NCI-H748 (cell line): ENCODE data around the gene ARID5B.

Source experiments
- DNase-seq: peaks from one replicate; lab custom pipeline; 2025; ENCODE audit not compliant: unreplicated experiment; lab: John Stamatoyannopoulos, UW

Gene ARID5B

DNA sequence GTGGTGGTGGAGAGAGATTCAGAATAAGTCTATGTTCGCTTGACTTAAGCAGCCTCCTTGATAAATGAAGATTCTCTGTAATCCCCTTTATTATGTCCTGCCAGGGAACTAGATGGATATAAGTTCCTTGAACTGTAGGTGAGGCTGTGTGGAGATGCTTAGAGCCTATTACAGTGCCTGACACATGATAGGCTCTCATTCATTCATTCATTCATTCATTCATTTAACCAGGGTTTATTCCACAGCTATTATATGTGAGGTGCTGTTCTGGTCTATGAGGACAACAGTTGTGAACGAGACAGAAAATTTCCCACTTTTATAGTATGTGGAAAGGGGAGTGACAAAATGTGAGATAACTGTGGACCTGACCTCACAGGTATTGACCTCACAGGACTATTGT, 105.6 kb downstream of the ARID5B start:
- DNase-seq, result no peak

DNA sequence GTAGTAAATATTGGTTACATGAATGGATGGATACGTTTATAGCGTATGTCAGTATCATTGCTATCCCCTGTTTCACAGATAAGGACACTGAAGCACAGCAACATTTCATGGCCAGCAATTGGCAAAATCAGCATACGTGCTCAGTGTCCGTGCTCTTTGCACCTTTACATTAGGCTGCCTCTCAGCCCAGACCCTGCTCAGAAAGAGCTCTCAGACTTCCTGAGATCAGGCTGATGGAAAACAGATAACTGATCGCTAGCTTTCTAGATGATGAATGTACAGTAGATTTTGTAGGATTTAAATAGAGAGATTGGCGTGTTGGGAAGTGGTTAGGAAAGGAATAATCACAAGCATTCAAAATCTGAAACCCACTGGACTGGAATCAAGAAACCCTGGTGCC, 106.7 kb downstream of the ARID5B start:
- DNase-seq, result no peak

DNA sequence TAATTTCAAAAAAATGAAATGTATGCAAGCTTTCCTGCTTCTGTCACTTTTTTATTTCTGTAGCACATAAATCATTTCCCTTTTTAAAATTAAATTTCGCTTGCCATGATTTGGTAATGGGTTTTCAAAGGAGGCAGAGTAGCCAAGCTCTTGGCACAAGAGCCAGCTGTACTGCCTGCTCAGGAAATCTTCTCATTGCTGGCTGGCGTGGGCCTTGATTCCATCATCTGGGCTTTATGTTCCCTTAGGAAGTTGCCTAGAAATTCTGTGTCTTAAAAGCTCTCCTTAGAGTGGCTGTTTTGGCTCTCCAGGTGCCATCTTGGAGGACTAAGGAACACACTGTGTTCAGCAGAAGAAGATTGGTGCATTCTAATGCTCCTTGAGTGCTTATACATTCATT, 107.4 kb downstream of the ARID5B start:
- DNase-seq, result no peak

DNA sequence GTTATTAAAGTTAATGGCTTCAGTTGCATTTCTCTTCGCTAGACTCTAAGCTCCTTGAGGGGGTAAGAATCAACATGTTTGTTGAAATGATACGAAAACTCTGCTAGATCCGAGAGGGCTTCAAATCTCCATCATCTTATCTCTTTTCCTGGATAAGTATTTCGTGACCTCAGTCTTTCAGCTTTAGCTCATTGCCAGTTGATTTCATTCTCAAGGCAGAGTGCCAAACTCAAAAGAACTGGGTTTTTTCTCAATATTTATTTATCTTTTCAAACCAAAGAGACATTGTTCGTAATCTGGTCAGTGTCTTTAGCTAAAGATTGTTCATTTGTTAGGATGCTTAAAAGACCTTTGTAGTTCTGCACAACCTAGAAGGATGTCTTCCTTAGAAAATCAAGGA, 108.9 kb downstream of the ARID5B start:
- no peak for DNase-seq

DNA sequence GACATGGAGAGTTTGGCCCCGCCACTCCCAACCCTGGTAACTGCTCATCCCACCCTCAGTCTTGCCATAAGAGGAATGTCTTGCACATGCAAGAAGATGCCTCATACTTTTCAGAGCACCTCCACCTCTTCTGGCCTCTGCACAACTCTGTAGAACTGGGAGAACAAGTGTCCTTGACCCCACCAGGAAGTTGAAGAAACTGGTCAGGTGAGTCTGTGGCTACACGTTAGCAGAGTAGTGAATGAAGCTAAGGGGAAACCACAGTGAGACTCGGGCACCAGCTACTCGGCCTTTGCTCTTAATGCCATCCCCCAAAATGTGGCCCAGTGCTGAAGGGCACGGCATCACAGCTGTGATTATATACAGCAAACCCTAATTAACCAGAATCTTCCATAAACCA, 110.1 kb downstream of the ARID5B start:
- DNase-seq, result no peak

DNA sequence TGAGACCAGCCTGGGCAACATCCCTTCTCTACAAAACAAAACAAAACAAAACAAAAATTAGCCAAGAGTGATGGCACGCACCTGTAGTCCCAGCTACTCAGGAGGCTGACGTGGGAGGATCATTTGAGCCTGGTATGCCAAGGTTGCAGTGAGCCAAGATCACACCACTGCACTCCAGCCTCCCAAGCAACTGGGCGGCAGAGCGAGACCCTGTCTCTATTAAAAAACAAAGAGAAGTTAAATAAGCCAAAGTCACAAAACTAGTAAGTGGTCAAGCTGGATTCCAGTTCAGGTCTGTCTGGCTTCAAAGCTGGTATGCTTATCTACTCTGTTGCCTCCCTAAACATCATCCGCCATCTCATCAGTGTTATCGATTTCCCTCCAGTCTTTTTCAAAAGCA, 110.8 kb downstream of the ARID5B start:
- DNase-seq, result no peak

DNA sequence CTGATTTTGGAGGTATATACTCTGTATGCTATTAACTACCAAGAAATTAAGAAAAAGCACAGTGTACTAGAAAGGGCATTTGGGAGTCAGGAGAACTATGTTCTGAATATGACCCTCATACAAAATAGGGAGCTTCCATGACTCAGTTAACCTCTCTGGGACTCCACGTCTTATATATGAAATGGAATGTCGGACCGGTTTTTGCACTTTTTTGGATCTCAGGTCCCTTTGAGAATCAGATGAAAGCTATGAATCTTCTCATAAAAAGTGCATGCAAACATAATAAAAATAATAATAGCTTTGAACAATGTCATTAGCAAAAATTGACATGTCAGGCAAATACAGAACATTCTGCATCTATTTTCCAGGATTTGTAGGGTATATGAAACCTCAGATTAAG, 113.0 kb downstream of the ARID5B start:
- DNase-seq, result no peak

DNA sequence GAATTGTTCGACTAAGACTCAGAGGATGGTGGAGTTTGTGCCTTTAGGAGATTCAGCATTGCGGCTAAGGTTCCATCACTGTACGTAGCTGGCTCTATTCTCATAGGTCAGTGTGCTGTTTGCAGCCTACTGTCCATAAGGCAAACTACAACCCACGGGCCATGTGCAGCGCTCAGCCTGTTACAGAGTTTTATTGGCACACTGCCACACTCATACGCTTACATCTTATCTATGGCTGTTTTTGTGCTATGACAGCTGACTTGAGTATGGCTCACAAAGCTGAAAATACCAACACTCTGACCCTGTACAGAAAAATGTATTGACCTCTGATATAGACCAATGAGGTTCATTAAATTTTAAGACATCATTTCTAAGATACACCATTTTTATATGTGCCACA, 114.5 kb downstream of the ARID5B start:
- DNase-seq, result peak; percentile 17

DNA sequence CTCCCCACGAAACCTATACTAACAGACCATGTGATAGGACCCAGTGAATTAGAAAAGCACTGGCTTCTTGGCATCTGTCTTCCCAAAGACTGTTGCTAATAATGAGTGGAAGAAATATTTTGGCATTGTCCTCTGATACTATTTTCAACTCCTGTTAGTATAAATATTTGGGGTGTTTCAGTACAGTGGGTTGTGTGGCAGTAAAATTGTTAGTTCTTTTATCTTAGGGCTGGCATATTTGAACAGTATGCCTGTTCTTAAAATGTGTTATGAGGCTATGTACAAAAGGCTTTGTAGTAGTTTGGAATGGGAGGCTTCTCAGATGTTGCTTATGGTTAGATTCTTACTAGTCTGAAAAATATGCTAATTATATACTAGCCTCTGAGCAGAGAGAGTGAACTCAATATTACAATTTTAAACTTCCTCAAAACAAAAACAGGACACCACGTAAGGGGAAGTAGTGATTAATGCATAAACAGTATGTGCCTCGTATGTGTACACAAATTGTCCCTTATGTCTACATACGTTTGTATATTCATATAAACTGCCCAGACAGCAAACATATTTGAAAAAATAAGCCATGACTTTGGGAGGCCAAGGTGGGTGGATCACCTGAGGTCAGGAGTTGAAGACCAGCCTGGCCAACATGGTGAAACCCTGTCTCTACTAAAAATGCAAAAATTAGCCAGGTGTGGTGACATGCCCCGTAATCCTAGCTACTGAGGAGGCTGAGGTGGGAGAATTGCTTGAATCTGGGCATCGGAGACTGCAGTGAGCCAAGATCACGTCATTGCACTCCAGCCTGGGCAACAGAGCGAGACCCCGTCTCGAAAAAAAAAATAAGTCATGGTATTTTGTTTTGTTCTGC, 115.4 kb downstream of the ARID5B start:
- no peak for DNase-seq

DNA sequence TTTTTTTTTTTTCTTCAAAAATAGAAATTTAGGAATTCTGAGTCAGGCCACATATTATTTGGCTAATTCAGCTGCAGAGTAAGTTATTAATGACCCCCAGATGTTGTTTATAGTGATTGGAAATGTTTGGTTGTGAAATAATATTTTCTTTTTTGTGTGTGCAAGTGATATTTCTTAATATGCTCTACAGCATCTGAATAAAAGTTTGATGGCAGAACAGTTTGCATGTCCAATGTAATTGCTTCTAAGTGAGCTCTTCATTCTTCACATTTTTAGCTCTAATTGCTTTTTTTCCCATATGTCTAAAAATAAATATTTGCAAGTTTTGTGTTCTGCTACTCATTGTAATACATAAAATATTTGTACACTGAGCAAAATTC, 116.0 kb downstream of the ARID5B start:
- DNase-seq, result no peak

DNA sequence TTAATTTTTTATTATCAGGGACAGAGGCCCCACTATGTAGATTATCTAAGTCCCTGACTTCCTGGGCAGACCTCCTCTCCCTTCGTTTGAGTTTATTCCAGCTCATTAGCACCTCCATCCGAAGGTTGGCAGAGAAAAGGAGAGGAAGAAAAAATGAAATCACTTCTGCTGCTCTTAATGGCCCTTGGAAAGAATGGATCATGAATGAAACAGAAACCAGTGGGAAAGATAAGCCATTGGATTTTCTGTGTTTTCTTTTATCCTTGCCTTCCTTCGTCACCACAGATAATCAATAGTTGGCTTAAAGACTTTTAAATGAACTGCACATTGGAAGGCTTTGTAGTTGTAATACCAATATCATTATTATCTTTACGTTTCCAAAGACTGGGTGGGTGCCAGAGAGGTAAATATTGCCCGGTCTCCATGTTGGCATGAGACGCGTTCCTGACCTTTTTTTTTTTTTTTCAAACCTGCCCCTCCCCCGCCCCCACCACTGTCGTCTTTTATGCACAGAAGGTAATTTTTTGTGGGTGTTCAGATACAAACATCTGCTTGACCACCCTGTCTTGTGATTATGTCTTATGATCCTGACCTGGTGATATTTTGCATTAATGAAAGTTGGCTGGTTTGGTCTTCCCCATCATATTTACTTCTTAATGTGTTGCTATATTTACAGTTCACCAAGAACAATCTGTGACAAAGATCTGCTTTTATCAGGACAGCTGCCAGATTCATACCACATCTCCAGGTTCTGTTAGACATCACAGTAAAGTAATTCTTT, 116.8 kb downstream of the ARID5B start:
- DNase-seq, result peak; percentile 20

DNA sequence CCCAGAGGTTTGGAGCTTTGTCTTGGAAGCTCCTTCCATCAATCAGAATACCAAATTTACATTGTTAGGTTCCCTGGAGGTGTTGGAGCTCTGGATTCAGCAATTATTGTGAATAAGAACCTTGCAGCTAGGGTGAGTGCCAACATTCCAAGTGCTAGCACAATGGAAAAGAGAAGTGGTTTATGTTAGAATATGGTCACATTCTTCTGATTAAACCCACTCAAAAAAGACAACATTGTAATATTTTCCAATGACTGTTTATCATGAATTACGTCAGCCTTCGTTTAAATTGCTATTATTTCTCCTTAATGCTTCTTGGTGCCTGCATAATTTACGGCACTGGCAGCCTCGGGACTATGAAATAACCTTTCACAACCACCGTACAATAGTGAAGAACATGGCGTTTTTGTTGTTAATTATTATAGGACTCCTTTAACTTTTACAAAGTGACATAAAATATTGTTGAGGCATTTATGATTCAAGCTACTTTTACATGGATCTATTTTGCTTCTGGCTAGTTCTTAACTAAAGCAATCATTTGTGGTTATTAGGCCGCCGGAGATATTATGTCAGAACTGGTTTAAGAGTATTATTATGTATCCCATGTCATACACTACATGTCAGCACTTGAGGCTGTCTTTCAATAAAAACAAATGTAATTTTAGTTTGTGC, 117.7 kb downstream of the ARID5B start:
- peak; percentile 12 for DNase-seq

DNA sequence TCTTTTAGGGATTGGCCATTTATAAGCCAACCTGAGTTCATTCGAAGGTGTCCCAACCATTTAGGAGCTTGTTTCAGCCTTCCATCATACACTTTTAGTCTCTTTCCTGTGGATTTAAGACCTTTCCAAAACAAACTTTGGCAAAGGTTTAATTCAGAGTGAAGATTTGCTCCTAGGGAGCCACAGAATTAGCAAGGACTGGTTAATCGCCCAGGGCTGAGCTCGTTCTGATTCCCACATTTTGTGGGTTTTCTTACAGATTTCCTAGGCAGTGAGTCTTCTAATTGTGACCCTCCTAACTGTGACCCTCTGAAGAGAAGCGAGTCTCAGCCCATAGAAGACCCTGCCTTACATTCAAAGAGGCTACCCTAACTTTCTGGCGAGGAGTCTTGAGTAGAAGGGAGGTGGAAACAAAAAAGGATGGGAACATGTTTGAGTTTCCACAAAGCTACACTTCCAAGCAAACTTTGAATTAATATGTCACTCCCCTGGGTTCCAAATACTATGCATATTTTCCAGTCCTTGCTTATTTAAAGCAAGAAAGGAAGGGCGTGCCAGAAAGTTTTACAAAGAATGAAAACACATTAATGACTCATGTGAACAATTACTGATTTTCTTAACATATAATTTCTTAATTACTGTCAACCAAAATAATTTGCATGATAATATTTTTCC, 118.3 kb downstream of the ARID5B start:
- peak; percentile 26 for DNase-seq

DNA sequence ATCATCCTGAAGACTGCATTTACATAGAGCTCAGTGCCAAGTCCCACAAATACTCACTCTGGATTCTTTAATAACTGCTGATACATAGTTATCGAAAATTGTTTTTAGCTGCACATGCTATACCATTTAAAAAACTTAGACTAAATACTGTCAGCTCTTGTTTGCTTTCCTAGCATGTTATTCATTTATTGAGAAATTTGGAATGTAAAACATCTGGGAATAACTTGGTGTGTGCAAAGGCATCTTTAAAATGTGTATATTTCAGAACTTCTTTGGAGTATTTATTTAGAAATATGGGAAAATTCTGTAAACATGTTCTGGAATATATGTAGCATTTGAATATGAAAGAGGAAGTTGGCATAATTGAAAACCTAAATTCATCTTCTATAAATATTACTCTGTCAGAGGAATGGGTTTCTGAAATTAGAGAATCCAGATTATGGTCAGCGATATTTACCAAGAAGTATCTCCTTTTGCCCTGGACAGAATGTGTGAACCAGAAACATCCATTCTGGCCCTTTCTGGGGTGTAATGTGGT, 119.7 kb downstream of the ARID5B start:
- no peak for DNase-seq

DNA sequence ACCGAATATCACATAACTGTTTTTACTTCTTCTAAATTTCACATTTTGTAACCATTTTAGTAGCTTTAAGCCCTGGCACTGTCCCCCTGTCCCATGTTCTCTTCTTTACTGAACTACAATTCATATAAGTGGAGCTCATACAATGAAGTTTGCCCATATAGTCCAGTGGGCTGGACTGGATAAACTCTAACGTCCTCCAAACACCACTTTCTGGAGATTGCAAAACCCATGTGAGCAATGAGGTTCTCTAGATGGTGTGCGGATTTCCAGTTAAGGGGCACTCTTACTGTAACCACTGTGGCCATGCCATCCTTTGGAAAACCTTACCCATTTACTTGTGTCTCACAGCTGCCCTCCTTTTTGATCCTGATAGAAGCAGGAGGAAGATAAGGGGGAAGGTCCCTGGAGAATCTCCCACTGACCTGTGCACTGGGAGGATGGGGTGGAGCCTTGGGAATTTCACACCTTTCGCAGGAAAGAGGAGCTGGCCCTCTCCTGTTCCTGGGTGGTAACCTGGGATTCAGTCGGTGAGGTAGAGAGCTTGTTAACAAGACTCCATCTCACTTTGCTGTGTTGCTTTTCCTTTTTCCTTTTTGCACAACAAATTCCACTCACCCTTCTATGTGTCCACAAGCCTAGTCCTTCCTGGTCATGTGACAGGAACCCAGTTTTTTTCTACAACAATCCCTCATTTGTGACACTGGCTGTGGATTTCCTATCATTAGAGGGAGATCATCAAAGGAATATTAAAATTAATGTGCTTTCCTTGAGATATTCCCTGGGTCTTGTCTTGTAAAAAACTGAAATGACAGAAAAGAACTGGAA, 120.7 kb downstream of the ARID5B start:
- no peak for DNase-seq

DNA sequence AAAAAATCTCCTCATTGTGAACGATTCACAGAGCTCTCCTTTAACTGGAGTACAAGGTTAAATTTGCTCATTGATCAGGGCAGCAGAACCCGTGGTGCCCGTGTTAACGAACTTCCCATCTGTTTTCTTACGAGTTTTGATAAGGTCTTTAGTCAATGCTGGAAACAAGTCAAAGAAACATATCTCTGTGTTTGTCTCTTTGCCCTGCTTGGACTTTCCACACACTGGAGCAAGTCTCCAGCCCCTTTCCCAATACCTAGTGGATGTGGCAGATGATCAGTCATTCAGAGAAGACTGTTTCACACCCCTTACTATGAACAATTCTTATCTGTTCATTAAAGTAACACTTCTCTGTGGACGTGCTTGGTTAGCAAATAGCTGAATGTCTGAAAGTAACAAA, 121.3 kb downstream of the ARID5B start:
- DNase-seq, result no peak

DNA sequence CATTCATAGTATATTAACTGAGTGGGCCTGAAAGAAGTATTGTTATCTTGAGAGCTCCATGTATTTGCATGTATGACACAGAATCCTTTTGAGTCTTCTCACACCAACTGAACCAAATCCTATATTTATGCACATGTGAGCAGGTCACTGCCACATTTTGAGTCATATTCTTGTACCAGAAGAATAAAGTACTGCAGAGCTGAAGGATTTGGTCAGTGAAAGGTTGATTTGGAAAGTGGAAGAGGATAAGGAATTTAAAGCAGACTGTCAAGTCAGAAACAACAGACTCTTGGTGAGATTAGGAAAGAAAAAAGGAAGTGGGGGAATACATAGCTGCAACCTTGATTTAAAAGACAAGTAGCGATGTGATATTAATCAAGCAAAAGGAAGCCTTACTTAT, 121.8 kb downstream of the ARID5B start:
- no peak for DNase-seq

DNA sequence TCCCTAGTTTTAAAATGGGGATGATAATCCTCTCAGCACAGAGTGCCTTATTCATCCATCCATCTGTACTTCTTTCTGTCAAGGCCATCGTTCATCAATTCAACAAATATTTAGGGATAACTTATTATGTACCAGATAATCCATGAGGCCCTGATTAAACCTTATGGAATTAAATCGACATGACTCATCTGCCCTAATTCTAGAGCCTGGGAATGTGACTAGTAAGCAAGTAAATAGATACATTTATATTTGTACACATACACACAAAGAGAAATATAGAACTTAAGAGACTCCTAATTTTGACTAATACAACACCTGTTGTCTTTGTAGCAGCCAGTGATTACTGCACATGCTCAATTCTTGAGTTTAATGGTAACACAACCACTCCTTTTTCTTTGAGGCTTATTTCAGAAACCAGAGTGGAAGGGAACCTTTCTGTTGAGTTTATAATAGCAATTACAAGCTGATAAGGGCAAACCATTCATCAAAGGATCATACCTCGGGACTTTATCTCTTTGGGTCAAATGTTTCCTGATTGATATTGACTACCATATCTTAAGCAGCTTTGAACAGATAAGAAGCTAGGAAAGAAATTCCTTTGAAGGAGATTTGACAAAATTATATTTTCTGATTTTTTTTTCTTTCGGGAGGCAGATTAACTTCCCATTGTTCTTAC, 122.7 kb downstream of the ARID5B start:
- DNase-seq, result no peak

DNA sequence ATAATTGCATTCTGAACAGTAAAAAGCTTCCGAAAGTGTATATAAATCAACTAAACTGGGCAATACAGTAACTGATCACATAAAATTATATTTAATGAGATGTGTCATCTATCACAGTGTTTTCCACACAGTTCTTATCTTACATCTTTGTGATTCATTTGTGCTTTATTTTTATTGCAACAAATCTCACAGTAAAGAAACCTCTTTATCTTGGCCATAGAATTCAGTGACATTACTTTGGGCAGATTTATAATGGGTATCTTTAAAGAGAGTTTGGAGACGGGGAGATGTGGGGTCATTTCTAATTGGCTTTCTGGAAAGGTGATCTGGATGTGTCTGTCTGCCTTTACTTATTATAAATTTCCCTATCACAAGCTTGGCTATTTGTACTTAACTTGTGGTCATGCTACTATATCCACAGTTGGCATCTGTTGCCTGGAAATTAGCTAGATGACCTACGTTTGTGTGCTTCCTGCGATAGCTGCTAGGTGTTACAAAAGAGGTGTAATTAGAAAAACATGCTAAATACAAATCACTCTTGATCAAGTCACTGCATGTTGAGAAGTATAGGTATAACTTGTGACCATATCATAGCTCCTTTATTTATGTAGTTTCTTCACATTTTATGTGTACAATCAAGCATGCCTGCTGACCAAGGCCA, 123.8 kb downstream of the ARID5B start:
- no peak for DNase-seq
